ENCODE results near the gene PRKCA. TPM values are rescaled to one million over a fixed set of nuclear protein-coding genes. Genes with fewer than 3 reads are reported as not detected.

The PRKCA gene
- polyA plus RNA-seq, 4 donors, result 14.1 to 24.5 (median 22.7) TPM

DNA sequence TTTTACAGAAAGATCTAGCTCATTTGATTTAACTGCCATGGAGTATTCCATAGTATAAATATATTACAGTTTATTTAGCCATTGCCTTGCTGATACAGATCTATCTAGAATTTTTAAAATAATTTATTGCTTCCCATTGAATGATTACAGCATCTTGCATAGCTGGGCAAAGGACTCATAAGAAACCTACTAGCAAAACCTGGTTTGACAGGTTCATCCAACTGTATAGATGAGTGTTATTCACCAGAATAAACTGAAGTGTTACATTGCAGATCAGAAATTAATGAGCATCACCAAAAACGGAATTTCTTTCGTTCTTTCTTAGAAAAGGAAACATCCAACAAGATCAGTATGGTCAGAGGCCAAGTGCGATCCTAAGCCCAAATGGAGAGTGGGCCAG lies 330.3 kb downstream of the PRKCA start:
- no peak for DNase-seq (ENCODE audit: low read depth in 4 of 4, low spot score in 3 of 4)

DNA sequence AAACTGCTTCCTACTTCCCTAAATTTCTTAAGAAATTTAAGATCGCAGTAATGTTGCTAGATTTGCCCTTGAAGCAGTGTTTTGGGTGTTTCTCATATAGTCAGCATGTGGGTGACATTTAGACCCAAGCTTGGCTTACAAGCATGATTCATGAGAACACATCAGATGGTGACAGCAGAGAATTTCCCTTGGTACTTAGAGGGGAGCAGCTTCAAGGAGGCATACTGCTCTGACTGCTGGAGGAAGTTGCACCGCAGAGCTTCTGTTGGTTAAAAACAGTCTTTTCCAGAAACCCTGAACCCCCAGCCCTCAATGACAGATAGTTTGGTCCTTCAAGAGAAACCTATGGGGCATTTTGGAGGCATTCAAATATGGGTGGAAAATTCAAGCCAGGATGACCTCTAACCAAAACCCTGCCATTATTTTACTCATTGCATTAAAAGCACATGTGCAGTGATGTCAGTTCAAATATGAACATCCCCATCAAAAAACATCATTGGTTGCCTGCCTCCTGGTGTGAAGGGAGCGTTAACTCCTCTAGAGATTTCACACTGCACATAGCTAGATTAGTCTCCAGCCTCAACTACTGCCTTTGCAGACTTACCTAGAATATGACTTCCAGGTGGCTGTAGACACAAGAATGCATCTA lies 331.0 kb downstream of the PRKCA start:
- no peak for DNase-seq (ENCODE audit: low read depth in 4 of 4, low spot score in 3 of 4)

DNA sequence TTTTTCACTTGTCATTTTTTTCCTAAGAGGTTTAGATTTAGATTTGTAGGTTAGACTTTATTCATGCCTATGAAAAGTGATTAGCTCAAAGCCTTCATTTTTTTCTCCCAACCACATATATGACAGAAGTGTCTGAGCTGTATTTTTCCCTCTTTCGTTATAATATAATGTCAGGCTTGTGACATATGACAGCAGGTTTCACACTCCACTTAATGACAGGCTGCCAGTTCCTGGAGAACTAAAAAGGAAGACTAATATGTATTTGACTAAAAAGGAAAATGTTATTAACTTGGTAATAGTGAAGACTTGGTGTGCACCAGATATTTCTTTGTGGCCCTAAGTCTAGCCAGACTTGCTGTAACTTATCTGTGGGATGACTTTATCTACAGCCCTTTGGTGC lies 331.8 kb downstream of the PRKCA start:
- DNase-seq (ENCODE audit: low read depth in 4 of 4, low spot score in 3 of 4), result no peak

GRCh38 chr17:66635386-66636045 lies 333.1 kb downstream of the PRKCA start:
- no peak for DNase-seq (ENCODE audit: low read depth in 4 of 4, low spot score in 3 of 4)

GRCh38 chr17:66636111-66636510 lies 333.7 kb downstream of the PRKCA start:
- DNase-seq (ENCODE audit: low read depth in 4 of 4, low spot score in 3 of 4), result no peak

DNA sequence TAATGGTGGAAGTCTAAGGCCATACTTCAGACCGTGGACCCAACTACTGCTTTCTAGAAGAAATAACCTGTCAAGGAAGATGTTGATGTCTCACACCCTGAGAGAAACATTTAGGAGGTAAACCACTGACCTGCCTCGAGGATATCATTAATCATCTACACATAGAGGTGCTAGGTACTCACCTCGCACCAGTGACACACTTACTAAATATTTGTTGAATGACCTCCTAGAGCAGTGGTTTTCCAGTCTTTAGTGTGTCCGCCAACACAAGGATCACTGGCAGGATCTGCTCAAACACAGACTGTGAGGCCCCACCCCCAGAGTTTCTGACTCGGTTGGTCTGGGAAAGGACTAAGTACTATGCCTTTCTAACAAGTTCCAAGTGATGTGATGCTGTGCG lies 335.1 kb downstream of the PRKCA start:
- DNase-seq (ENCODE audit: low read depth in 4 of 4, low spot score in 3 of 4), result no peak

DNA sequence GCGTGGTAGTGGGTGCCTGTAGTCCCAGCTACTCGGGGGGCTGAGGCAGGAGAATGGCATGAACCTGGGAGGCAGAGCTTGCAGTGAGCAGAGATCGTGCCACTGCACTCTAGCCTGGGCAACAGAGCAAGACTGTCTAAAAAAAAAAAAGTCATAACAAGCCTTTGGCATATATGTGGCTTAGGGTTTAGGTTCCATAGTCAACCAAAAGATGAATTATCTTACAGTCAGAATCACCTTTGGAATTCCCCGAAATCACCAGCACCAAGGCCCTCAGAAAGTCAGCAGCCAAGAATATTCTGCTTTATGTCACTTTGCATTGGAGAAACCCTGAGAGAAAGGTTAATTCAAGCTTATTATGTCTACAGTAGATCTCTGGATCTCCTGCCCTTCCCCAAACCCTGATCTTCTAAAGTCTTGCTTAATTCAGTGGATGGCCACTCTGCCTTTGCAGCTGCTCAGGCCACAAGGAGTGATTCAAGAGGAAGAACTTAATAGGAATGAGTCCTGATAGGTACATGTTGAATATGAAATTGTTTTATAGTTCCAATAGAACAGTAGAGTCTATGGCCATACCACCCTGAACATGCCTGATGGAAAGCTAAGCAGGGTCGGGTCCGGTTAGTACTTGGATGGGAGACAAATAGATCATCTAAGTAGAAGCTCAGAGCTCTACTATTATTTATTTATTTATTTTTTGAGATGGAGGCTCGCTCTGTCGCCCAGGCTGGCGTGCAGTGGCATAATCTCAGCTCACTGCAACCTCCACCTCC lies 336.5 kb downstream of the PRKCA start:
- no peak for DNase-seq (ENCODE audit: low read depth in 4 of 4, low spot score in 3 of 4)

- no peak for DNase-seq (ENCODE audit: low read depth in 4 of 4, low spot score in 3 of 4)
Observed at GRCh38 chr17:66643815-66644710, 341.6 kb downstream of the PRKCA start.

- no peak for DNase-seq (ENCODE audit: low read depth in 4 of 4, low spot score in 3 of 4)
Observed at GRCh38 chr17:66645259-66645658, 342.8 kb downstream of the PRKCA start.

GRCh38 chr17:66647391-66647983 lies 345.1 kb downstream of the PRKCA start:
- no peak for DNase-seq (ENCODE audit: low read depth in 4 of 4, low spot score in 3 of 4)

DNA sequence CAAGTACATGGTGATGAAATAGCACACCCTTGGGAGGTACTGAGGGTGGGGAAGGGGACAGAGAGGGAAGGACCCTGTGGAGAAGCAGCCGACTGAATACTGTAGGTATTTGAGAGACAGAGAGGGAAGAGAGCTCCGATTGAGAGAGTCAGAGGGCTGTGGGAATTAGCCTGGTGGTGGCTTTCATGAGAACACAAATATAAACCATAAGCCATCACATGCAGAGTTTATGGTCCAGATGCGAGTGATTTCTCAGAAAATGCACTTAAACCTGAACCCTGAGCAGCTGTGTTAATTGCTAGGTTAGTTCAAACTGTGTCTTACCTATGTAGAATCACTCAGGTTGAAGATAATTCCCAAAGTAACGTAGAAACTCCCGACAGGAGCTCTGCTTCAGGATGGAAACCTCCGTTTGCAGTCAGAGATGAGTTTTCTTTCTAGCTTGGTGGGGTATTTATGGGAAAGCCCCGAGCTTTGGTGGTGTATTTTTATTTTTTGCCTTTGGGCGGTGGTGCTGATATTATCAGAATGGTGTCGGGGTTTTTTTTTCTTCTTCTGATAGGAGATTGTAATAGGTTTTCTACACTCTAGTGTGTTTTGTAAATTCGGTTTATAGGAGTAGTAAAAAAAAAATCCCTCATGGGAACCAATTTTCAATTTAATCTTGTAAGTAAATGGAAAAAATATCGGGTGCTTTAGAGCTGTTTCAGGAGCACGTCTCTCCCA lies 347.6 kb downstream of the PRKCA start:
- DNase-seq (ENCODE audit: low read depth in 4 of 4, low spot score in 3 of 4), result no peak

- DNase-seq (ENCODE audit: low read depth in 4 of 4, low spot score in 3 of 4), result no peak
Observed at GRCh38 chr17:66650544-66650877, 348.1 kb downstream of the PRKCA start.

DNA sequence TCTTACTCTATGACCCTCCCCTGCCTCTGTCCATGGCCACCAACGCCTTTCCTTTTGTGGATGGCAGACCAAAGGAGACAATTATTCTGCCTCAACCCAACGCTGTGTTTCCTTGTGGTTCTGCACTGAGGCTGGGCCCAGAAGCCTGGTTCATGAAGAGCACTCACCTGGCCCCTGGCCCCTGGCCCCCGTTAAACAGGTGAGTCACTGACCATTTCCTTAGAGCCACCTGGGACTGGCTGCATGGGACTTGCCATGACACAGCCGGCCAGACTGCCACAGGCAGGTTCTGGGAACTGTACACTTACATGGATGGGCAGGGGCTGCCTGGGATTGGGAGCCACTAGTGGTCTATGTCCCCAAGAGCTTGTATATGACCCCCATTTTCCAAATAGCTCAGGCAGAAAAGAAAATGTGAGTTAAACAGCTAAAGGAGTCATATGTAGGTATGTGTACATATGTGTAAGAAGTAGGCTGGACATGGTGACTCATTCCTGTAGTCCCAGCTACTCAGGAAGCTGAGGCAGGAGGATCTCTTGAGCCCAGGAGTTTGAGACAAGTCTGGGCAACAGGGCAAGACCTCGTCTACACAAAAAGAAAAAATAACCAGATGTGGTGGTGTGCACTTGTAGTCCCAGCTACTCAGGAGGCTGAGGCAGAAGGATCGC lies 350.6 kb downstream of the PRKCA start:
- no peak for DNase-seq (ENCODE audit: low read depth in 4 of 4, low spot score in 3 of 4)

- no peak for DNase-seq (ENCODE audit: low read depth in 4 of 4, low spot score in 3 of 4)
Observed at GRCh38 chr17:66654106-66654740, 351.8 kb downstream of the PRKCA start.

GRCh38 chr17:66654764-66655163 lies 352.4 kb downstream of the PRKCA start:
- no peak for DNase-seq (ENCODE audit: low read depth in 4 of 4, low spot score in 3 of 4)

- no peak for DNase-seq (ENCODE audit: low read depth in 4 of 4, low spot score in 3 of 4)
Observed at GRCh38 chr17:66655461-66655860, 353.0 kb downstream of the PRKCA start.

DNA sequence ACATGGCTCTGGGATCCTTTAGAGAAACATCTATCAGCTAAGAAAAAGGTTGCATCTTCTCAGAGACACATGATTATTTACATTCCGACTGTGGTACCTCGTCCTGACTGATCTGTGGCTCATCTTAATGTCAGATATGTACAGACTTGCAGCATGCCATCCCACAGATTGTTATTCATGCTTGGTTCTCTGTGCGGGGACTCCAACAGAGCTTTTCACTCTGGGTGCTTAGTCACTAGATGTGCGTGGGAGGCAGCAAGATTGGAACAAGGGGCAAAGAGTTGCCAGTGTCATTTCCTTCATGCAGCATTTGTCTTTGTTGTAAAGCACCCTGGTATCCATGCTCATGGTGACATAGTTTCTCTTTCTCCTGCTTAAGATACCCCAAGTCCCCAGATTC lies 353.4 kb downstream of the PRKCA start:
- no peak for DNase-seq (ENCODE audit: low read depth in 4 of 4, low spot score in 3 of 4)

GRCh38 chr17:66661411-66662256 lies 359.2 kb downstream of the PRKCA start:
- no peak for DNase-seq (ENCODE audit: low read depth in 4 of 4, low spot score in 3 of 4)
